Erythroblast (primary cell): ENCODE measurements around the gene SORL1.
"Not testable (repeated sequence)": the region's sequence is repeated elsewhere in the genome, so short reads cannot be mapped to it uniquely, and the experiment has no call there.

Experiments
- DNase-seq, 2 experiments: peaks; one replicate each; lab custom pipeline; 2025; lab: John Stamatoyannopoulos, UW
- GATA1 ChIP-seq: IDR thresholded peaks from 2 replicates; pipeline ENCODE4 v1.6.1; 2011; ENCODE audit warnings: low read depth, mild to moderate bottlenecking, control low read depth, low read length, moderate library complexity
- POLR2A ChIP-seq: IDR thresholded peaks from 2 replicates; pipeline ENCODE4 v1.6.1; 2011; ENCODE audit warnings: mild to moderate bottlenecking, low read length

The SORL1 gene

DNA sequence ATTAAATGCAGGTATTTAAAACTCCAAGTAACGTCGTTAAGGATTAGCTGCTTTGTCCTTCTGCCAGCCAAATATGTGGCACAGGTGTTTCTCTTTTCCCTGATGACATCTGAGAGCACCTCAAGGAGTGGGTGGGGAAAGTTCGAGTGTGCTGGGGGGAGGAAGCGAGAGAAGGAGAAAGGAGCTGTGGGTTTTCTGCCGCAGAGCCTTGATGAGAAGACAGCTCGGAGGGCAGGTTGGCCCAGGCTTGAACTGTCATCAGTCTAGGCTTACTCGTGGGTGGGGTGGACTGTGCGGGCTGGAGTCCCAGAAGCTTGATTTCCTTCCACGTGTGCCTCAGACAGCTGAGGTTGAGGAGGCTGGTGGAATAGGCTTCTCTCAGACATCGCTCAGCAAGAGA is 15.9 kb downstream of the SORL1 start:
- DNase-seq: no peak
- TF ChIP-seq GATA1 (no peak), POLR2A (no peak)

DNA sequence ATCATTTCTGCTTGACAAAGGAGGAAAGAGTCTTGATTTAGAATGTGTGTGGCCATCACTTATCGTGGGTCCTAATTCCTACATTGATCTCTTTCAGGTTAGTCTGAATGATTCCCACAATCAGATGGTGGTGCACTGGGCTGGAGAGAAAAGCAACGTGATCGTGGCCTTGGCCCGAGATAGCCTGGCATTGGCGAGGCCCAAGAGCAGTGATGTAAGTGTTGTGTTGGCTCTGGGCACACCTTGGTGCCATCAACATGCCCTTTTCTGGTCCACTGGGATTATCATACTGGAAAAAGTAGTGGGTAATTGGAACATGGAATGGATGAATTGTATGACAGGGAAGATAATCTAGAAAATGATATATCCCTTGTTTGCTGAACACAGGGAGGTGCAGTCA is 17.8 kb downstream of the SORL1 start:
- DNase-seq: no peak
- TF ChIP-seq GATA1 (no peak), POLR2A (no peak)

DNA sequence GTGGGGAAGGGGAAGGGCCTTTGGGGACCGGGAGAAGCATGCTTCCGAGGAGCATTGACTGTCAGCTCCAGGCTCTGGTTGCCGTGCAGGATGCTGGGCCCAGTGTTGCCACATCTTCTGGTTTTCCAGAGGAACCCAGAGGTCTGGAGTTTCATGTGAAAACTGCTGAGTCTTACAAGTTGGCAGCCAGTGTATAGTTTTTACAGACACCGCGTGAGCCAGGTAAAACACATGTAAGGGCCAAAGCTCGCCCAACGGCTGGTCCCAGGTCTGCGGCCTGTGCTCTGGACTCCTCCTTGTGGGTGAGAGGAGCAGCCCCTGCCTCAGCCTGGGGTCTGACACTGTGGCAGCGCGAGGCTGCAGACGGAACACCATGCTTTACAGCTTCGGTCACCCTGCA is 19.1 kb downstream of the SORL1 start:
- TF ChIP-seq GATA1: no peak
- no peak for TF ChIP-seq POLR2A
- DNase-seq: no peak

DNA sequence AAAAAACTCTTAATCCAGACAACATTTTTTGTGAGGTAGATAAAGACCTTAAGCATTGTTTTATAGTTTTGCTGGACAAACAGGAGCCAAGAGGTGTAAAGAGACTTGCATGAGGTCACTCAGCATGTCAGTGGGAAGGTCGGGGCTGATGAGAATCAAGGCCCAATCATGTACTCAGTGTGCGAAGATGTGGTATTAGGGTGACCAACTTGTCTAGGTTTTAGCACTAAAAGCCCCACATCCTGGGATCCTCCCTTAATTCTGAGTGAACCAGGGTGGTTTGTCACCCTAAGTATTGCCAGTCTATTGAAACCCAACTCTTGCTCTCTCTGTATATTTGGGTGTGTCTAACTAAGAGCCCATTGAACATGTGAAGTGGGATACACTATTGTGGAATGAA is 20.2 kb downstream of the SORL1 start:
- DNase-seq: no peak
- TF ChIP-seq GATA1 (no peak), POLR2A (no peak)

DNA sequence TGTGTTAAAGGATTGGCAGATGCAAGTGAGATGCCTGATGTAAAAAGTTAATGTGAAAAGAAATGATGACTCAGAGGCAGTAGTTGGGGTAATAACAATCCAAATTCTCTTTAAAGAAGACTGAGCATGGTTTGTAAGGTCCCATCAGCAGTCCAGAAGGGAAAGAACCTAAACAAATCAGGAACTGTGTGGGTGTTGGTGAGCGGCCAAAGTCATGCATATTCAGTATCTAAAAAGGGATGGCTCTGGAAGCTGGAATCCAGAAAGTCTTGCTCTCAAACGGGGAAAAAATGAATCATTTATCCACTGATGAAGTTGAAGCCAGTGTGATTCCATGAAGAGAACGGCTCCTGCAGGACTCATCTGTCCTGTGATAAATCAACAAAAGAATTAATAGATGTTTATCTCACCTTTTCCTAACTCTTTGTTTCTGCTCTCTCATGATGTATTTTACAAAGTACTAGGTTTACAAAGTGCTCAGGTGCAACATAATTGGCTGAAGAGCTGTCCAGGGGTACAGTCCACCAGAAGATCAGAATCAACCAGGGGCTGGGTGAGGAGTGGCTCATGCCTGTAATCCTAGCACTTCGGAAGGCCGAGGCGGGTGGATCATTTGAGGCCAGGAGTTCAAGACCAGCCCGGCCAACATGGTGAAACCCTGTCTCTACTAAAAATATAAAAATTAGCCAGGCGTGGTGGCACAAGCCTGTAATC is 21.1 kb downstream of the SORL1 start:
- TF ChIP-seq POLR2A (no peak), GATA1 (no peak)

DNA sequence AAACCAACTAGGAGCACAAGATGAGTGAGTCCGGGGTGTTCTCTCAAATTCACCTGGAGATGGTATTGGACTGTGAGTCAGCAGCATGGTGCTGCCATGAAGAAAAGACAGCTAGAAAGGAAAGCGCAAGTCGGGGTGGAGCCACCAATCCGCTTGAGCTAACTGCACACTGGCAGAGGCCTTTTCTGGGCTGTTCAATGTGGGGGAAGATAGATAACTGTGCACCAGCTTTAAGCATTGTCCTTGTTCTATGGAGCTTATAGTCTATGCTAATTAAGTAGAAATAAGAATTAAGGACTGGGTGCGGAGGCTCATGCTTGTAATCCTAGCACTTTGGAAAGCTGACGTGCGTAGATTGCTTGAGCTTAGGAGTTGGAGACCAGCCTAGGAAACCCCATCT is 22.6 kb downstream of the SORL1 start:
- TF ChIP-seq GATA1 (no peak), POLR2A (no peak)
- no peak for DNase-seq

More for the DNA sequence above, 21.1 kb downstream of the SORL1 start:
- DNase-seq: no peak

DNA sequence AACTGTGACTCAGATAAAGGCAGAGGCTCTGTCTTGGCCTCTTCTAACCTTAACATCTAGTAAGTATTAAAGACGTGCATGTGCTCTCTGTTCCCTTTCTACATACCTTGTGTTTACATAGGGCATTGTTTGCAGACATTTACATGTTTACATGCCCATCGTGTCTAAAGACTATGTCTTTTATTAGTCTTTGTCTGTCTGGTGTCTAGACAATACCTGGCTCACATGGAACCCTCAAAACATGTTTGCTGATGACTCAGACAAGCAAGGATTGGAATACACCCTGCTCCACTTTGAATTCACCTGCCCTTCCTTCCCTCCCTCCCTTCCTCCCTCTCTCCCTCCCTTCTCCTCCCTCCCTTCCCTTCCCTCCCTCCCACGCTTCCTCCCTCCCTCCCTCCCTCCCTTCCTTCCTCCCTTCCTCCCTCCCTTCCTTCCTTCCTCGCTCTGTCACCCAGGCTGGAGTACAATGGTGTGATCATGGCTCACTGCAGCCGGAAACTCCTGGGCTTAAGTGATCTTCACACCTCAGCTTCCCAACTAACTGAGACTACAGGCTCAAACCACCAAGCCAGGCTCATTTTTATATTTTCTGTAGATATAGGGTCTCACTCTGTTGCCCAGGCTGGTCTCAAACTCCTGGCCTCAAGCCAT is 24.4 kb downstream of the SORL1 start:
- no peak for DNase-seq
- TF ChIP-seq GATA1: no peak
- no peak for TF ChIP-seq POLR2A

DNA sequence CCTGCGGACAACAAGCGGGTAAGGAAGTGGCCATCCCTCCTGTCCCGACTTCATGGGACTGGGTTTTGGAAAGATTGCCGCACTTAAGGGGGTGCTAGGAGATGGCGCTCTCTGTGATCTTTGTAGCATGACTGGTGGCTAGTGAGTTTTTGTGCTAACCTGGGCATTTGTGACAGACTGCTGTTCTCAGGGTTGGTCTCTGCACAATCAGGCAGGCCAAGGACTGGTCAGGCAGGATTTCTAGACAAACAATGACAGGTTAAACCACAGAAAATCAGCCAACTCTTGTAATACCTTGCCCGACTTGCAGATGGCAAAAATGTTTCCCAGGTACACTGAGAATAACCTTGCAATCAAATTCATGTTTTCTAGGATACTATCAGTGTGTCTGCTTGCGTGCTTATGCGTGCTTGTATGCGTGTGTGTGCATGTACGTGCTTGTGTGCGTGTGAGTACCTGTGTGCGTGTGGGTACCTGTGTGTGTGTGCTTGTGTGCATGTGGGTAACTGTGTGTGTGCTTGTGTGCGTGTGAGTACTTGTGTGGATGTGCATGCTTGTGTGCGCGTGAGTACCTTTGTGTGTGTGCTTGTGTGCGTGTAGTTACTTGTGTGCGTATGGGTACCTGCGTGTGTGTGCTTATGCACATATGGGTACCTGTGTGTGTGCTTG is 26.2 kb downstream of the SORL1 start:
- no peak for DNase-seq
- no peak for TF ChIP-seq POLR2A
- no peak for TF ChIP-seq GATA1

DNA sequence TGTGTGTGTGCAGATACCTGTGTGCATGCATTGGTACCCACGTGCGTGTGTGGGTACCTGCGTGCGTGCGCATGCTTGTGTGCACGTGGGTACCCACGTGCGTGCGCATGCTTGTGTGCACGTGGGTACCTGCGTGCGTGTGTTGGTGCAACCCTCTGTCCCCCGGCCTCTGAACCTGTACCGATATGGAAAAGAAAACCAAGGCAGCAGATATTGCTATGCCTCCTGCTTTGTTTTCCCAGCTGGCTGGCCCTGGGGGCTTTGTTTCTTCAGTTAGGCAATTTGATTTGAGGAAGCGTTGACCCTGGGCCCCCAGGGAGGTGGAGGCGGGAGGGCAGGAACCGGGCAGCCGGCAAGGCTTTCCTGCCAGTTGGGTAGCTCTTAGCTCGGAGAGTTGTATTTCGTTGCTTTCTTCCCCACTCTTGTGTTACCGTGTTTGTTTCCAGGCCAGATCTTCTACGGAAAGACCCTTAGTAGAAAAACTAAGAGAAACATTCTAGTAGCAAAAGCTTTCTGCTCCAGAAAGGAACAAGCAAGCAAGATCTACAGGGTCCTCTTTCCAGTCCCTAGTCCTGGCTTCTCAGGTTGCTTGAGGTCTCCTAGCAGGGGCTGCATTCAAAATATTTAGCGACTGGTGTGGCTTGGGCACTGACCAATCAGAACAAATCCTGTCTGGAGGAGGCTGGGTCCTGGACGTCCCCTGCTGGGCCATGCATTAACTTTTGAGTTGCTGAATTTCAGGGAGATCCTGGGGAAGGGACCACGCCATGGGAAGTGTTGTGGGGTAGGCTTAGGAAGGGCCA is 27.0 kb downstream of the SORL1 start:
- no peak for DNase-seq
- TF ChIP-seq POLR2A (no peak), GATA1 (no peak)

DNA sequence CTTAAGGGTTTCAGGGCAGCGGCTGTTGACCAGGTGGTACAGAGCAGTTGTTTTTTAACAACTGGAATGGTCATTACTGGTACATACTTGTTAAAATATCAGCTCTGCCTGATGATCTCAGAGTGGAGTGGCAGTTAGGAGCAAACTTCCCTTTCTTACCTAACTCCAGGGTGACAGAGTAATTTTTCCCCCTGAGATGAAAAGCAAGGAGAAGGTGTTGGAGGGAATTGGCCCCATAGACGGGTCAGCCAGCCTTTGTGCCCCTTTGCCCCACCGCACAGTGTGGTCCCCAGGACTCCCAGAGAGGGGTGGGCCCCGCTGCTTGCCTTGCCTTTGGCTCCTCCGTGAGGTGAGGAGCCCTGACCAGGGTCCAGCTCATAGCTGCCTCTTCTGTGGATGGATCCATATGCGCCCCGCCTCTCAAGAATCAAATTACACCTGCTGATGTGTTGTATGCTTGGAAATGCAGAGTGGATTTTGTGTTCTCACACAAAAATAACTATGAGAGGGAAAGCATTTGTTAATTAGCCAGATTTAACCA is 27.7 kb downstream of the SORL1 start:
- DNase-seq: no peak
- TF ChIP-seq GATA1: no peak
- no peak for TF ChIP-seq POLR2A

DNA sequence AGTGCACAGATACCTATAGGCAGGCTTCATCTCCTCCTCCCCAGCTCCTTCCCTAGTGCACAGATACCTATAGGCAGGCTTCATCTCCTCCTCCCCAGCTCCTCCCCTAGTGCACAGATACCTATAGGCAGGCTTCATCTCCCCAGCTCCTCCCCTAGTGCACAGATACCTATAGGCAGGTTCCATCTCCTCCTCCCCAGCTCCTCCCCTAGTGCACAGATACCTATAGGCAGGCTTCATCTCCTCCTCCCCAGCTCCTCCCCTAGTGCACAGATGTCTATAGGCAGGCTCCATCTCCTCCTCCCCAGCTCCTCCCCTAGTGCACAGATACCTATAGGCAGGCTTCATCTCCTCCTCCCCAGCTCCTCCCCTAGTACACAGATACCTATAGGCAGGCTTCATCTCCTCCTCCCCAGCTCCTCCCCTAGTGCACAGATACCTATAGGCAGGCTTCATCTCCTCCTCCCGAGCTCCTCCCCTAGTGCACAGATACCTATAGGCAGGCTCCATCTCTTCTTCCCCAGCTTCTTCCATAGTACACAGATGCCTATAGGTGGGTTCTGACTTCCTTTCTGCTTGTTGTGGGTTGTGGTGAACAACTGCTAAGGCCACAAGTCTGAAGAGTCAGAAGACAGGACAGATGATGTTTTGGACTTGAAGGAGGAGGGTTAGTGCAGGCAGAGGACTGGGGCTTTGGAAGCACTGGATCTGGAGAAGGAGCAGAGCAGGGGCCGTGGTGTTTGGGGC is 29.5 kb downstream of the SORL1 start:
- not testable (repeated sequence) for DNase-seq

DNA sequence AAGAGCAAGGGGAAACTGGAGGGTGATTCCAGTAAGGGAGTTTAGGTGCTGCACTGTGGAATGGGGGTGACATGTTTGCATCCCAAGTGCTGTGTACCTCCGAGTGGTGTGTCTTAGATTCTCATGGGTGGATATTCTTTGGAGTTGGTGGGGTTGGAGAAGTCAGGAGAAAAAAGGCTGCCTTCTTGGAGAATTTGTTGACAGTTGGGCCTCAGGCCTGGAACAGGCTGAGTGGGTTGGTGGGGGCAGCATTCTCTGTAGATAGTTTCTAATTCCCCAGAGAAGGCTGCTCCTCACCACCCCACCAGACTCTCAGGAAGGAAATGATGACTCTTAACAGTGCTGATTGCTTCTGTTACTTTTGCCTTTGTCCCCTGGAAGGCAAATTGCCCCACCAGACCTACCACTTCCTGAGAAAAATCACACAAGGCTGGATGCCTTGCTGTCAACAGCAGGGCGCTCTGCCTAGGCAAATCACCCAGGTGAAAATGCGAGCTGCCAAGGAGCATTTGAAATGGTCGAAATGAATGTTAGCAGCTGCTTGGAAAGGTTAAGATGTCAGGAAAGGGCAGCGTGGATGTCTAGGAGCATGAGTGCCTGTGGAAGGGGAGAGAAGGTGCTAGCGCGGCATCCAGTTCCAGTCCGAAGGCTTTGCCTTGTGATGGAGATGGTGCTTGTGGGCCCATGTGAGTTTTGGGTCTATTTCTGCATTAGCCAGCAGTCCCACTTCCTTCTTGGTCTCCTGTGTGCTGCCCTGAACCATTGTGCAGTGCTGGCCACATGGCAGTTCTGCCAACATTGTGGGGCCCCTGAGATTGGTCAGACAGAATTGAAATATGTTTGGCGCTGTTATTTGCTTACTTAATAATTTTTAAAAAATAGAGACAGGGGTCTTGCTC is 30.4 kb downstream of the SORL1 start:
- no peak for TF ChIP-seq GATA1
- TF ChIP-seq POLR2A: no peak
- no peak for DNase-seq
